ENCODE measurements around the gene C1R.

- TF ChIP-seq POLR2A (IDR thresholded peaks at IDR 0.05), result no peak
- TF ChIP-seq CTCF (IDR thresholded peaks at IDR 0.05 in 8 of 11, conservative IDR thresholded peaks at IDR 0.05 in 3 of 11), result no peak
Measured at GRCh38 chr12:7073946-7074345, 18.3 kb downstream of the C1R start.
